MM.1S (cell line): ENCODE measurements around the gene MEIS2.

Experiments
- CTCF ChIP-seq: fragments of 300-600 bp; sonication (generic); IDR thresholded peaks from 2 replicates; pipeline ENCODE4 v1.5.1; 2016; ENCODE audit warnings: antibody characterized with exemption, low read length, mixed read lengths
- EZH2 ChIP-seq: fragments of 300-600 bp; sonication (generic); optimal IDR thresholded peaks from 2 replicates; pipeline ENCODE3; 2017; ENCODE audit warnings: low read depth, mild to moderate bottlenecking, antibody characterized with exemption, low read length, mixed read lengths
- EZH2phosphoT487 ChIP-seq: fragments of 300-600 bp; sonication (generic); IDR thresholded peaks from 2 replicates; pipeline ENCODE4 v1.6.1; 2018; ENCODE audit warnings: antibody characterized with exemption, low read length

DNA sequence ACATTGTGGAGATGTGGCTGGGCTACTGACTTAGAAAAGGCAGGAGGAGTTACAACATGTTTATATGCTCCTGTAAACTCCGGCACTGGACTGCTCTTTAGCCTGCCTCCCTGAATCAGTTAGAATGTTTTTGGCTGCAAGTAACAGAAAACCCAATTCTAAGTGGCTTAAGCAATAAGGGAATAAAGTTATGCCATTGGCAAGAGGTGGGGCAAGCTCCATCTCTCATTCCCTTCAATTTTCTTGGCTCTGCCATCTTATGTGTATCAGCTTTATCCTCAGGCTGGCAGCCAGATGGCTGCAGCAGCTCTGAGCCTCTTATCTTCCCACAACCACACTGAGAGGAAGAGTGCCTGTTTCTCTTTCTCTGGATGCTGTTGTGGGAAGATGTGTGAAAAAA lies 22.4 kb upstream of the MEIS2 start:
- TF ChIP-seq CTCF (no peak), EZH2 (no peak), EZH2phosphoT487 (no peak)
